Esophagus (tissue), 2 donors: Measurements from ENCODE around the gene MICALL1. TPM values are rescaled to one million over a fixed set of nuclear protein-coding genes. Genes with fewer than 3 reads are reported as not detected.

Source experiments
- H3K27ac ChIP-seq, 2 donors: one replicate each; pipeline ENCODE4 v1.5.1; 2013; ENCODE audit warnings: low read depth in 2 of 2, mild to moderate bottlenecking in 2 of 2, inconsistent platforms in 1 of 2, low read length in 1 of 2, moderate library complexity in 1 of 2
- H3K27me3 ChIP-seq, 2 donors: one replicate each; pipeline ENCODE4 v1.6.1; 2013; ENCODE audit warnings: low read length in 2 of 2, control low read depth in 1 of 2, mild to moderate bottlenecking in 1 of 2; ENCODE audit not compliant: insufficient read depth in 2 of 2, control insufficient read depth in 1 of 2
- H3K36me3 ChIP-seq, 2 donors: one replicate each; pipeline ENCODE4 v1.6.1; 2013; ENCODE audit warnings: low read length in 1 of 2; ENCODE audit not compliant: control insufficient read depth in 2 of 2, insufficient read depth in 2 of 2
- H3K4me1 ChIP-seq, 2 donors: one replicate each; pipeline ENCODE4 v1.6.1; 2013; ENCODE audit warnings: low read length in 1 of 2; ENCODE audit not compliant: control insufficient read depth in 2 of 2, insufficient read depth in 2 of 2
- H3K4me3 ChIP-seq, 2 donors: one replicate each; pipeline ENCODE4 v1.5.1; 2013; ENCODE audit warnings: low read length in 2 of 2, mild to moderate bottlenecking in 2 of 2, low read depth in 1 of 2, moderate library complexity in 1 of 2
- H3K9me3 ChIP-seq, 2 donors: one replicate each; pipeline ENCODE4 v1.6.1; 2013; ENCODE audit warnings: mild to moderate bottlenecking in 2 of 2, low read depth in 1 of 2, low read length in 1 of 2, moderate library complexity in 1 of 2; ENCODE audit not compliant: control insufficient read depth in 2 of 2, insufficient read depth in 1 of 2
- WGBS, 2 donors: extraction: QIAGEN DNeasy Blood & Tissue Kit; methylation state at CpG; one replicate each; pipeline ENCODE4 v1.1.7; 2013; 5-methylcytosine and 5-hydroxymethylcytosine counted together
- polyA plus RNA-seq, 2 donors: library from polyadenylated mRNA; stranded (reverse); fragments of 200-250 nt; gene quantifications; one replicate each; pipeline ENCODE4 v1.2.3, GENCODE V29; 2013
- donor health status: healthy with polysubstance abuse.
- donor health status: Bipolar disorder and iron deficiency.

The MICALL1 gene
- polyA plus RNA-seq, result 10 to 100 TPM; 41.7 to 44.1 TPM

GRCh38 chr22:37905534-37906363 is at the start of gene MICALL1:
TSS of gene MICALL1 (plus strand) at chr22:37906297. CDS start at chr22:37906423, 126 bp downstream.
- 4 to 7% methylated on average over 74 to 90 of the region's 90 CpGs for WGBS, 2 donors
- peak within 1 kb of the TSS; percentile 86 to 91 for H3K4me3 ChIP-seq
- H3K4me1 ChIP-seq, result peaks cover 3 to 32% of the 10 kb centered on the region in 2 donors
- H3K27me3 ChIP-seq, result no peaks in the 10 kb centered on the region
- peaks cover 0 to 5% of the 10 kb centered on the region in 2 donors for H3K36me3 ChIP-seq
- peak within 1 kb of the TSS; percentile 94 to 96 for H3K27ac ChIP-seq
- no peaks in the 10 kb centered on the region for H3K9me3 ChIP-seq

GRCh38 chr22:37860796-37861421 is 45.2 kb upstream of the MICALL1 start:
- Histone ChIP-seq H3K36me3 (peaks cover 21 to 37% of the 10 kb centered on the region in 2 donors), H3K9me3 (no peaks in the 10 kb centered on the region), H3K4me3 (no peak overlapping the region), H3K27me3 (no peaks in the 10 kb centered on the region), H3K27ac (no peak overlapping the region), H3K4me1 (no peaks in the 10 kb centered on the region)
- 62 to 66% methylated on average over 7 of the region's 7 CpGs for WGBS, 2 donors

- H3K9me3 ChIP-seq, result no peaks in the 10 kb centered on the region
- H3K36me3 ChIP-seq, result peaks cover 21 to 33% of the 10 kb centered on the region in 2 donors
- no peaks in the 10 kb centered on the region for H3K4me1 ChIP-seq
- H3K27me3 ChIP-seq, result no peaks in the 10 kb centered on the region
- 67 to 85% methylated on average over 7 of the region's 7 CpGs for WGBS, 2 donors
- H3K27ac ChIP-seq, result no peak overlapping the region
- H3K4me3 ChIP-seq, result no peak overlapping the region
Observed at GRCh38 chr22:37862570-37863325, 43.3 kb upstream of the MICALL1 start.

- Histone ChIP-seq H3K36me3 (peaks cover 30 to 39% of the 10 kb centered on the region in 2 donors), H3K4me1 (no peaks in the 10 kb centered on the region), H3K27ac (no peak overlapping the region), H3K27me3 (no peaks in the 10 kb centered on the region), H3K4me3 (no peak overlapping the region), H3K9me3 (no peaks in the 10 kb centered on the region)
- 80 to 82% methylated on average over 6 of the region's 6 CpGs for WGBS, 2 donors
Observed at GRCh38 chr22:37865510-37865909, 40.6 kb upstream of the MICALL1 start.

GRCh38 chr22:37870273-37870672 is 35.8 kb upstream of the MICALL1 start:
- Histone ChIP-seq H3K36me3 (peaks cover 17 to 30% of the 10 kb centered on the region in 2 donors), H3K4me1 (no peaks in the 10 kb centered on the region), H3K27ac (no peak overlapping the region), H3K4me3 (no peak overlapping the region), H3K27me3 (no peaks in the 10 kb centered on the region), H3K9me3 (no peaks in the 10 kb centered on the region)
- WGBS, 2 donors, result 67 to 76% methylated on average over 7 of the region's 7 CpGs

- no peak overlapping the region for H3K4me3 ChIP-seq
- no peaks in the 10 kb centered on the region for H3K27me3 ChIP-seq
- H3K36me3 ChIP-seq, result peaks cover 12 to 14% of the 10 kb centered on the region in 2 donors
- no peaks in the 10 kb centered on the region for H3K9me3 ChIP-seq
- H3K4me1 ChIP-seq, result no peaks in the 10 kb centered on the region
- WGBS, 2 donors, result 56 to 60% methylated on average over 6 of the region's 6 CpGs
- peak overlapping the region in 1 of 2 donors; percentile 49 for H3K27ac ChIP-seq
Observed at GRCh38 chr22:37880668-37881440, 25.2 kb upstream of the MICALL1 start.

- Histone ChIP-seq H3K4me3 (no peak overlapping the region), H3K27me3 (no peaks in the 10 kb centered on the region), H3K9me3 (no peaks in the 10 kb centered on the region), H3K27ac (peak overlapping the region in 1 of 2 donors; percentile 65), H3K36me3 (peaks cover under 1 to 5% of the 10 kb centered on the region in 2 donors), H3K4me1 (peaks cover 0 to 5% of the 10 kb centered on the region in 2 donors)
- 64 to 75% methylated on average over 6 of the region's 6 CpGs for WGBS, 2 donors
Observed at GRCh38 chr22:37884420-37884819, 21.7 kb upstream of the MICALL1 start.

GRCh38 chr22:37887584-37888378 is 18.3 kb upstream of the MICALL1 start:
- H3K27ac ChIP-seq, result peak overlapping the region; percentile 84 to 89
- peaks cover 0 to 7% of the 10 kb centered on the region in 2 donors for H3K36me3 ChIP-seq
- WGBS, 2 donors, result 38 to 54% methylated on average over 6 of the region's 6 CpGs
- H3K4me3 ChIP-seq, result no peak overlapping the region
- H3K9me3 ChIP-seq, result no peaks in the 10 kb centered on the region
- H3K4me1 ChIP-seq, result peaks cover 0 to 8% of the 10 kb centered on the region in 2 donors
- H3K27me3 ChIP-seq, result no peaks in the 10 kb centered on the region
